Rectal smooth muscle tissue (tissue), 1 donor: ENCODE data around the gene CHRNB1.
"Not testable (repeated sequence)": the region's sequence is repeated elsewhere in the genome, so short reads cannot be mapped to it uniquely, and the experiment has no call there.

ENCODE experiments used
- H3K27ac ChIP-seq: one replicate; pipeline ENCODE4 v1.7.0; 2013; ENCODE audit warnings: low read depth, low read length, inconsistent platforms
- H3K27me3 ChIP-seq: one replicate; pipeline ENCODE4 v1.7.0; 2013; ENCODE audit warnings: low read length; ENCODE audit not compliant: control insufficient read depth, insufficient read depth
- H3K36me3 ChIP-seq: one replicate; pipeline ENCODE4 v1.7.0; 2013; ENCODE audit warnings: low read length; ENCODE audit not compliant: control insufficient read depth, insufficient read depth
- H3K4me1 ChIP-seq: one replicate; pipeline ENCODE4 v1.7.0; 2013; ENCODE audit warnings: low read length; ENCODE audit not compliant: control insufficient read depth, insufficient read depth
- H3K4me3 ChIP-seq: one replicate; pipeline ENCODE4 v1.7.0; 2013; ENCODE audit warnings: low read length
- H3K9ac ChIP-seq: one replicate; pipeline ENCODE4 v1.7.0; 2013; ENCODE audit warnings: low read length

Gene CHRNB1

GRCh38 chr17:7478276-7479212, 33.7 kb downstream of the CHRNB1 start:
- Histone ChIP-seq H3K27me3 (no peaks in the 10 kb centered on the region), H3K27ac (peak overlapping the region; percentile 99), H3K36me3 (no peaks in the 10 kb centered on the region), H3K4me1 (peaks cover 25% of the 10 kb centered on the region), H3K9ac (peak overlapping the region; percentile 85), H3K4me3 (peak overlapping the region; percentile 88)

GRCh38 chr17:7479213-7480088, 34.6 kb downstream of the CHRNB1 start, which contains the start of gene ZBTB4:
Gene ZBTB4, minus strand, starts transcription at chr17:7479631. Its CDS starts 12,830 bp downstream, at chr17:7466801.
- peak within 1 kb of the TSS; percentile 99 for H3K27ac ChIP-seq
- no peaks in the 10 kb centered on the region for H3K36me3 ChIP-seq
- H3K4me1 ChIP-seq: peaks cover 25% of the 10 kb centered on the region
- peak within 1 kb of the TSS; percentile 99 for H3K9ac ChIP-seq
- peak within 1 kb of the TSS; percentile 88 for H3K4me3 ChIP-seq
- H3K27me3 ChIP-seq: no peaks in the 10 kb centered on the region

- H3K9ac ChIP-seq: peak overlapping the region; percentile 99
- H3K36me3 ChIP-seq: no peaks in the 10 kb centered on the region
- H3K27me3 ChIP-seq: no peaks in the 10 kb centered on the region
- peak overlapping the region; percentile 97 for H3K27ac ChIP-seq
- H3K4me1 ChIP-seq: peaks cover 25% of the 10 kb centered on the region
- H3K4me3 ChIP-seq: peak overlapping the region; percentile 79
These were observed 35.2 kb downstream of the CHRNB1 start for GRCh38 chr17:7480089-7480384.

GRCh38 chr17:7481275-7481674, 36.4 kb downstream of the CHRNB1 start, which contains the start of gene SLC35G6:
Gene SLC35G6, plus strand, starts transcription at chr17:7481446. Its CDS starts 71 bp downstream, at chr17:7481517.
- peak within 1 kb of the TSS; percentile 97 for H3K27ac ChIP-seq
- H3K4me1 ChIP-seq: peaks cover 29% of the 10 kb centered on the region
- H3K36me3 ChIP-seq, H3K9ac ChIP-seq, H3K27me3 ChIP-seq, H3K4me3 ChIP-seq: not testable (repeated sequence)

GRCh38 chr17:7481842-7482741, 37.2 kb downstream of the CHRNB1 start:
- H3K4me3 ChIP-seq, H3K27me3 ChIP-seq, H3K36me3 ChIP-seq, H3K9ac ChIP-seq: not testable (repeated sequence)
- peak overlapping the region; percentile 100 for H3K27ac ChIP-seq
- H3K4me1 ChIP-seq: peaks cover 24% of the 10 kb centered on the region

- Histone ChIP-seq H3K4me3 (peak overlapping the region; percentile 90), H3K4me1 (peaks cover 23% of the 10 kb centered on the region), H3K27ac (peak overlapping the region; percentile 100)
- H3K27me3 ChIP-seq, H3K36me3 ChIP-seq, H3K9ac ChIP-seq: not testable (repeated sequence)
These were observed 37.9 kb downstream of the CHRNB1 start for GRCh38 chr17:7482742-7483088.

GRCh38 chr17:7483255-7484066, 38.6 kb downstream of the CHRNB1 start:
- Histone ChIP-seq H3K4me1 (peaks cover 23% of the 10 kb centered on the region), H3K27me3 (no peaks in the 10 kb centered on the region), H3K27ac (peak overlapping the region; percentile 100), H3K9ac (peak overlapping the region; percentile 100), H3K36me3 (no peaks in the 10 kb centered on the region), H3K4me3 (peak overlapping the region; percentile 90)

- peaks cover 28% of the 10 kb centered on the region for H3K4me1 ChIP-seq
- H3K27ac ChIP-seq: peak within 1 kb of the TSS; percentile 100
- peak within 1 kb of the TSS; percentile 90 for H3K4me3 ChIP-seq
- H3K36me3 ChIP-seq: no peaks in the 10 kb centered on the region
- H3K9ac ChIP-seq: peak within 1 kb of the TSS; percentile 100
- H3K27me3 ChIP-seq: no peaks in the 10 kb centered on the region
These were observed 39.4 kb downstream of the CHRNB1 start, which contains the start of gene POLR2A for GRCh38 chr17:7484067-7484918. Gene POLR2A, plus strand, starts transcription at chr17:7484366.

GRCh38 chr17:7484919-7485377, 40.1 kb downstream of the CHRNB1 start:
- H3K36me3 ChIP-seq: no peaks in the 10 kb centered on the region
- H3K4me1 ChIP-seq: peaks cover 25% of the 10 kb centered on the region
- H3K27ac ChIP-seq: peak overlapping the region; percentile 100
- no peaks in the 10 kb centered on the region for H3K27me3 ChIP-seq
- peak overlapping the region; percentile 84 for H3K4me3 ChIP-seq
- peak overlapping the region; percentile 34 for H3K9ac ChIP-seq

- H3K9ac ChIP-seq: no peak overlapping the region
- H3K27me3 ChIP-seq: no peaks in the 10 kb centered on the region
- H3K4me1 ChIP-seq: peaks cover 22% of the 10 kb centered on the region
- peak overlapping the region; percentile 40 for H3K4me3 ChIP-seq
- H3K36me3 ChIP-seq: no peaks in the 10 kb centered on the region
- no peak overlapping the region for H3K27ac ChIP-seq
These were observed 41.3 kb downstream of the CHRNB1 start for GRCh38 chr17:7486181-7486580.
